Iris pigment epithelial cell (primary cell): ENCODE data around the gene MUC5B.
"Not testable (repeated sequence)": the region's sequence is repeated elsewhere in the genome, so short reads cannot be mapped to it uniquely, and the experiment has no call there.

Experiments
- DNase-seq: peaks from one replicate; pipeline ENCODE4 v3.0.0-alpha.2; 2011; ENCODE audit warnings: low read depth

MUC5B gene

DNA sequence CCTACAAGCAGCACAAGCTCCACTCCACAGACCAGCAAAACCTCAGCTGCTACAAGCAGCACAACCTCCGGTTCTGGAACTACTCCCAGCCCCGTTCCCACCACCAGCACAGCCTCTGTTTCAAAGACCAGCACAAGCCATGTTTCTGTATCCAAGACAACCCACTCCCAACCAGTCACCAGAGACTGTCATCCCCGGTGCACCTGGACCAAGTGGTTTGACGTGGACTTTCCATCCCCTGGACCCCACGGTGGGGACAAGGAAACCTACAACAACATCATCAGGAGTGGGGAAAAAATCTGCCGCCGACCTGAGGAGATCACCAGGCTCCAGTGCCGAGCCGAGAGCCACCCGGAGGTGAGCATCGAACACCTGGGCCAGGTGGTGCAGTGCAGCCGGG lies 33.0 kb upstream of the MUC5B start:
- DNase-seq, result not testable (repeated sequence)

DNA sequence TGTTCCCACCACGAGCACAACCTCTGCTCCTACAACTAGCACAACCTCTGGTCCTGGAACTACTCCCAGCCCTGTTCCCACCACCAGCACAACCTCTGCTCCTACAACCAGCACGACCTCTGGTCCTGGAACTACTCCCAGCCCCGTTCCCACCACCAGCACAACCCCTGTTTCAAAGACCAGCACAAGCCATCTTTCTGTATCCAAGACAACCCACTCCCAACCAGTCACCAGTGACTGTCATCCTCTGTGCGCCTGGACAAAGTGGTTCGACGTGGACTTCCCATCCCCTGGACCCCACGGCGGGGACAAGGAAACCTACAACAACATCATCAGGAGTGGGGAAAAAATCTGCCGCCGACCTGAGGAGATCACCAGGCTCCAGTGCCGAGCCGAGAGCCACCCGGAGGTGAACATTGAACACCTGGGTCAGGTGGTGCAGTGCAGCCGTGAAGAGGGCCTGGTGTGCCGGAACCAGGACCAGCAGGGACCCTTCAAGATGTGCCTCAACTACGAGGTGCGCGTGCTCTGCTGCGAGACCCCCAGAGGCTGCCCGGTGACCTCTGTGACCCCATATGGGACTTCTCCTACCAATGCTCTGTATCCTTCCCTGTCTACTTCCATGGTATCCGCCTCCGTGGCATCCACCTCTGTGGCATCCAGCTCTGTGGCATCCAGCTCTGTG lies 30.9 kb upstream of the MUC5B start:
- not testable (repeated sequence) for DNase-seq

DNA sequence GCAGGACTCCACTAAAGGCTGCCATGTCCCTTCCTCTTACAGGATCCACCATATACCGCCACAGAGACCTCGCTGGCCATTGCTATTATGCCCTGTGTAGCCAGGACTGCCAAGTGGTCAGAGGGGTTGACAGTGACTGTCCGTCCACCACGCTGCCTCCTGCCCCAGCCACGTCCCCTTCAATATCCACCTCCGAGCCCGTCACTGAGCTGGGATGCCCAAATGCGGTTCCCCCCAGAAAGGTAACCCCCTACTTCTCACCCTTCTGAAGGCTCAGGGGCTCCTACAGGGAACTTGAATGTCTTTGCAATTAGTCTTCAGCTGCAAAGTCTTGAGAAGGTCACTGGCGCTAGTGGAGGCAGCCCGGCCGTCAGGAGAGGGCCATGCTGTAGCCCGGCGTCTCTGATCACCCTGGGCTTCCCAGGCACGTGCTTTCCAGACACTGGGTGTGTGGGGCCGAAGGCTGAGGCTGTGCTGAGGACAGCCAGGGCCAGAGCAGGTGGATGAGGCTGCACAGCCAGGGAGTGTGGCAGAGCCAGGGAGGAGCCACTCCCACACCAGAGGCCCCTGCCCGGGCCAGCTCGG lies 30.0 kb upstream of the MUC5B start:
- no peak for DNase-seq

DNA sequence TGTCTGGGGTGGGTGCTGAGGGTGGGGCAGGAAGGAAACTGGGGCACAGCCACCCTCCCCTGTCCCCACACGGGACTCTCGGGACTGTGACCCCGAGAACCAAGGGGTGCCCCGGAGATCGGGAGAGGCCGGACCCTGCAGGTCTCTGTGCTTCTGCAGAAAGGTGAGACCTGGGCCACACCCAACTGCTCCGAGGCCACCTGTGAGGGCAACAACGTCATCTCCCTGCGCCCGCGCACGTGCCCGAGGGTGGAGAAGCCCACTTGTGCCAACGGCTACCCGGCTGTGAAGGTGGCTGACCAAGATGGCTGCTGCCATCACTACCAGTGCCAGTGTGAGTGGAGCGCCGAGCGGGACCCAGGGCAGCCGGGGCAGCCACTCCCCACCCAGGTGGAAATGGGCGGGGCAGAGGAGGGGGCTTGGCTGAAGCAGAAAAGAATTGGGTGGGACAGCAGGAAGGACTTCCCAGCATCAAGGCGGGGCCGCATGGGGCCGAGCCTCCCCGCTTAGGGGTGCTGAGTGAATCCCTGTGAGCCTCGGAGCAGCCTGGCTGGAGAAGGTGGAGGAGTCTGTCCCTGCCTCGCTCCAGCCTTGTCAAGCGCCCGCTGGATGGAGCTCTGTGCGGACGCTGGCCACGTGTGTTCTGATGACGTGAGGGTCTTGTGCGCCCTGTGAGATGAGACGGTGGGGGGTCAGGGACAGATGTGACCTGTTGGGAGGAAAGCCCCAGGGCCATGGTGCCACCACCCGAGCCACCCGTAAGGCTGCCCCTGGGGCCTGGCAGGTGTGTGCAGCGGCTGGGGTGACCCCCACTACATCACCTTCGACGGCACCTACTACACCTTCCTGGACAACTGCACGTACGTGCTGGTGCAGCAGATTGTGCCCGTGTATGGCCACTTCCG lies 29.3 kb upstream of the MUC5B start:
- DNase-seq, result no peak

DNA sequence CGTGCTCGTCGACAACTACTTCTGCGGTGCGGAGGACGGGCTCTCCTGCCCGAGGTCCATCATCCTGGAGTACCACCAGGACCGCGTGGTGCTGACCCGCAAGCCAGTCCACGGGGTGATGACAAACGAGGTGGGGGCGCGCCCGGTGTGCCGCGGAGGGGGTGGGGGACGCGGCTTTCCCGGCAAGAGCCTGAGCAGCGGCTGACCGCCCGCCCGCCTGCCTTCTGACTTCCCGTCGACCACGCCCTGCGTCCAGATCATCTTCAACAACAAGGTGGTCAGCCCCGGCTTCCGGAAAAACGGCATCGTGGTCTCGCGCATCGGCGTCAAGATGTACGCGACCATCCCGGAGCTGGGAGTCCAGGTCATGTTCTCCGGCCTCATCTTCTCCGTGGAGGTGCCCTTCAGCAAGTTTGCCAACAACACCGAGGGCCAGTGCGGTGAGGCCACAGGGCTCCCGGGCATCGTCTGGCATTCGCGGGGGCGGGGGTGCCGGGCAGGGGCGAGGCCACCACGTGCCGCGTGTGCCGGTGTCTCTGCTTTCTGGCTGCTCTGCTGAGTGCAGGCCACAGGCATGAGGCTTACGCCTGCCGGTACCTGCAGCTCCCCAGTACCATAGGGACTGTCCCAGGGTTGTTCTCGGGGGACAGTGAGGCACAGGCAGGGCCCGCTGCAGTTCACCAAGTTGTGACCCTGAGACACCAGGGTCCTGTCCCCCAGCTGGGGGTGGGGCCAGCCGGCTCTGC lies 28.5 kb upstream of the MUC5B start:
- no peak for DNase-seq

DNA sequence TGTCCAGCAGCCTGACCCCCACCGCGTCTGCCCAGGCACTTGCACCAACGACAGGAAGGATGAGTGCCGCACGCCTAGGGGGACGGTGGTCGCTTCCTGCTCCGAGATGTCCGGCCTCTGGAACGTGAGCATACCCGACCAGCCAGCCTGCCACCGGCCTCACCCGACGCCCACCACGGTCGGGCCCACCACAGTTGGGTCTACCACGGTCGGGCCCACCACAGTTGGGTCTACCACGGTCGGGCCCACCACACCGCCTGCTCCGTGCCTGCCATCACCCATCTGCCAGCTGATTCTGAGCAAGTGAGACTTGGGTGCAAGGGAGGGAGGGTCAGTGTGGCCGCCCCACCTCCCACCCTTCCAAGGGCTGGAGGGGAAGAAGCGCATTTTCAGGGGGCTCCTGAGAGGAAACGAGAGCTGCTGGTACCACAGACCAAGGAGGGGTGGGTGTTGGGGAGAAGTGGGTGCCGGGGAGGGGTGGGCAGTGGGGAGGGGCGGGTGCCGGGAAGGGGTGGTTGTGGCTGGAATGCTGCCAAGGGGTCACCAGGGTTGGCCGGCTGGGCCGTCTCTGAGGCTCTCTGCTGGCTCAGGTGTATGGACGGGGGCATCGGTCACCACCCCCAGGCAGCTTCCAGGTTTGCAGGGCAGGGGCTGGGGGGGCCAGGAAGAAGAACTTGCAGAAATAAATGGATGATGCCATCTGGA lies 27.7 kb upstream of the MUC5B start:
- DNase-seq, result no peak

DNA sequence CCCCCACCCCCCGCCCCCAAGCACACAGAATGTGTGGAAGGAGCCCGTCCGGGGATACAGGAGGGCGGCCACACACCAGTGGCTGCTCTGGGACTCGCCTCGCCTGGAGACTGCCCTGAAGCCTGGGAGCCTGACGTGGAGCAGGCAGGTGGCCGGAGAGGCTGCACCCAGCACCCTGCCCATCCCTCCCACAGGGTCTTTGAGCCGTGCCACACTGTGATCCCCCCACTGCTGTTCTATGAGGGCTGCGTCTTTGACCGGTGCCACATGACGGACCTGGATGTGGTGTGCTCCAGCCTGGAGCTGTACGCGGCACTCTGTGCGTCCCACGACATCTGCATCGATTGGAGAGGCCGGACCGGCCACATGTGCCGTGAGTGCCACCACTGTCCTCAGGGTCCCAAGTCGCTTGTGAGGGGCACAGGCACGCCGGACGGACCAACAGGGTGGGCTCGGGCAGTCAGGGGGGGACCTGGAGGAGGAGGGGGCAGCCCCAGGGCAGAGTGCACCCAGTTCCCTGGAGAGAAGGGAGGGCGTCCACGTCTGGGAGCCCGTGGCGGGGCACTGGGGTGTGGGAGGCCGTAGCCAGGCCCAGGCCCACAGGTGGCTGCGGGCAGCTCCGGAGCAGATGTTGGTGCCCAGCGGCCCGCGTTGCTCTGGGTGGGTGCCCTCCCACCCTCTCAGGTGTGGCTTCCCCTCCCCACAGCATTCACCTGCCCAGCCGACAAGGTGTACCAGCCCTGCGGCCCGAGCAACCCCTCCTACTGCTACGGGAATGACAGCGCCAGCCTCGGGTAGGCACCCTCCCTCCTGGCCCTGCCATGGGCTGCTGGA lies 27.0 kb upstream of the MUC5B start:
- DNase-seq, result no peak

DNA sequence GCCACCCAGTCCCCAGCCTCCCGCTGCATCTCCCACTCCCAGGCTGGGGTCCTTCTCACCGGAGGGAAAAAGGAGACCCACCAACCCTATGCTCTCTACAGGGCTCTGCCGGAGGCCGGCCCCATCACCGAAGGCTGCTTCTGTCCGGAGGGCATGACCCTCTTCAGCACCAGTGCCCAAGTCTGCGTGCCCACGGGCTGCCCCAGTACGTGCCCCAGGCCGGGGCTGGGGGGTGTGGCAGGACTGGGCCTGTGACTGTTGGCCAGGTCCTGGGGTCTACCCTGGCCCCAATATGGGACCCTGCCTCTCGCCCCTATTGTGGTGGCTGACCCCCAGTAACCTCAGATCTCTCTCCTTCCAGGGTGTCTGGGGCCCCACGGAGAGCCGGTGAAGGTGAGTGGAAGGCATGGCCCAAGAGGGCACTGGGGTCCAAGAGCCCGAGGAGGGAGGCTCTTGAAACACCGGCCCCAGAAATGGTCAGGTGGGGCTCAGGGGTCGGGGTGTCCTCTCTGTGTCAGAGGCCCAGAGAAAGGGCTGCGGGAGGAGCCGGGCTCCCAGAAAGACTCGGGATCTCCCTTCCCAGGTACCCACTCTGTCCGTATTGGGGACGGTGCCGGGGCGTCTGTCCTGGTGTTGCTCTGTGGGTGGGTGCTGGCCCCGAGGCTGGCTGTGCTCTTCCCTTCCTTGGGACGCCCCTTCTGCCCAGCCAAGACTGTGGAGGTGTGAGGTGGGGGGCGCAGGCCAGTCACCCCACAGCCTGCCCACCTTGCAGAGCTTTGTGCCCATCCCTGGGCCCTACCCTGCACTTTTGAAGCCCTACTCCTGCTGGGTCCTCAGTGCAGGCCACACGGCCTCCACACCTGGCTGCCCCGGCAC lies 26.1 kb upstream of the MUC5B start:
- no peak for DNase-seq

DNA sequence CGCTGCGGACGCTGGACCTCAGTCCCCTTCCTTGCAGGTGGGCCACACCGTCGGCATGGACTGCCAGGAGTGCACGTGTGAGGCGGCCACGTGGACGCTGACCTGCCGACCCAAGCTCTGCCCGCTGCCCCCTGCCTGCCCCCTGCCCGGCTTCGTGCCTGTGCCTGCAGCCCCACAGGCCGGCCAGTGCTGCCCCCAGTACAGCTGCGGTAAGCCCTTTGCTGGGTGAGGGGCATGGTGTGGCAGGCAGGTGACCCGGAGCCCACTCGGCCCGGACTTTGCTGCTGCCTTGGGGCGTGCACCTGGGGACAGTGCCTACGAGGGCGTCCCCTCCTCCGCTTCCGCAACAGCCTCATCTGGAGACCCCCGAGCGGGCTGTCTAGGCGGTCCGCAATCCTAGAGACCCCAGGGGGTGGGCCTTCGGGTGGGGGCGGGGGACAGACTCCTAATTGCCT lies 25.4 kb upstream of the MUC5B start:
- DNase-seq, result no peak

DNA sequence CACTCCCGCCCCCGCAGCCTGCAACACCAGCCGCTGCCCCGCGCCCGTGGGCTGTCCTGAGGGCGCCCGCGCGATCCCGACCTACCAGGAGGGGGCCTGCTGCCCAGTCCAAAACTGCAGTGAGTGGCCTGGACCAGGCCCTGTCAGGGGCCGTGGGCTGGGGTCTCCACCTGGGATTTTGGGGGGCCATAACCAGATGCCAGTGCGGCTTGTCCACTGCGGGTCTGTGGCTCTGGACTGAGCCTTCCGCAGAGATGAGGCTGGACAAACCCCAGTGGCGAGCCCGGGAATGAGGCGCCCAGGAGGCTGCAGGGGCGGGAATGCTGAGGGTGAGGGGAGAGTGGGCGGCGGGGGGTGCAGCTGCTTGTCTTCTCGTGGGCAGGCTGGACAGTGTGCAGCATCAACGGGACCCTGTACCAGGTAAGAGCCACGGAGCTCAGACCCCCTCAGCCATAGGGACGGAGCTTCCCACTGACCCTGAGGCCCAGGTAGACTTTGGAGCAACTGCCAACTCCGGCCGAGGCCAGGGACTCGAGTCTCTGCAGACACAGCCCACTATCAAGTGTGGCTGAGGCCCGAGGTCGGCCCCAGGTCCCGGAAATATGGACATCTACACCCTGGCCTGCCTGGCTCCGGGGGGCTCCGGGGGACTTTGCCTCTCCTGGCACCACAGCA lies 24.8 kb upstream of the MUC5B start:
- no peak for DNase-seq

DNA sequence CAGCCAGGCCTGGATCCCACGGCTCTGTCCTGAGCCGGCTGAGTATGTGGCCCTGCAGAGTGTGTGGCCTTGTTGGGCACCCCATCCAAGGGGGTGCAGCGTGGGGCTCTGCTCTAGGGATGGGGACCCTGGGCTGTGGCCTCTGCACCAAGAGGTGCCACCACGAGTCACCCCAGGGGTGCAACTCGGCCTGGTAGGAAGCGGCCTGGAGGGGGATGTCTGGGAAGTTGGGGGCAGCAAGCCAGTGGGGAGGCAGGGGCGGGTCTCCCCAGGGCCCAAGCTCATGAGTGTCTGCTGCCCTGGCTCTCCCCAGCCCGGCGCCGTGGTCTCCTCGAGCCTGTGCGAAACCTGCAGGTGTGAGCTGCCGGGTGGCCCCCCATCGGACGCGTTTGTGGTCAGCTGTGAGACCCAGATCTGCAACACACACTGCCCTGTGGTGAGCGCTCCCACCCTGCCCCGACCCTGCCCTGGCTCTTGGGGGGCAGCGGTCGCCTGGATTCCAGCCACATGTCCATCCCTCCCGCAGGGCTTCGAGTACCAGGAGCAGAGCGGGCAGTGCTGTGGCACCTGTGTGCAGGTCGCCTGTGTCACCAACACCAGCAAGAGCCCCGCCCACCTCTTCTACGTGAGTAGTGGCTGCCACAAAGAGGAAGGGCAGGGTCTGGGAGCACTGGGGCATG lies 24.2 kb upstream of the MUC5B start:
- no peak for DNase-seq

DNA sequence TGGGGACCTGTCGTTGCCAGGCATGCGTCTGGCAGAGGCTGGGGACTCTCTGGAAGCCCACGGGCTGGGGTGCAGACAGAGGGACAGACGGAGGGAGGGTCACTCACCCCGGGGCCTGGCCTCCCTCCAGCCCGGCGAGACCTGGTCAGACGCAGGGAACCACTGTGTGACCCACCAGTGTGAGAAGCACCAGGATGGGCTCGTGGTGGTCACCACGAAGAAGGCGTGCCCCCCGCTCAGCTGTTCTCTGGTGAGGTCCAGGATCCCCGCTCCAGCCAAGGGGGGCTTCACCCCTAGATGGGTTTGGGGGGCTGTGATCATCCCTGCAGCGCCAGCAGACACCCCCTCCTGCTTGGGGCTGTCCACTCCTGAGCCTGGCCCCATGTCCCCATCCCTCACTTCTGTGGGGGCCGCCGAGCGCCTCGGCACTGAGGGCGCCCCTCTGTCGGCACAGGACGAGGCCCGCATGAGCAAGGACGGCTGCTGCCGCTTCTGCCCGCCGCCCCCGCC lies 23.6 kb upstream of the MUC5B start:
- no peak for DNase-seq

DNA sequence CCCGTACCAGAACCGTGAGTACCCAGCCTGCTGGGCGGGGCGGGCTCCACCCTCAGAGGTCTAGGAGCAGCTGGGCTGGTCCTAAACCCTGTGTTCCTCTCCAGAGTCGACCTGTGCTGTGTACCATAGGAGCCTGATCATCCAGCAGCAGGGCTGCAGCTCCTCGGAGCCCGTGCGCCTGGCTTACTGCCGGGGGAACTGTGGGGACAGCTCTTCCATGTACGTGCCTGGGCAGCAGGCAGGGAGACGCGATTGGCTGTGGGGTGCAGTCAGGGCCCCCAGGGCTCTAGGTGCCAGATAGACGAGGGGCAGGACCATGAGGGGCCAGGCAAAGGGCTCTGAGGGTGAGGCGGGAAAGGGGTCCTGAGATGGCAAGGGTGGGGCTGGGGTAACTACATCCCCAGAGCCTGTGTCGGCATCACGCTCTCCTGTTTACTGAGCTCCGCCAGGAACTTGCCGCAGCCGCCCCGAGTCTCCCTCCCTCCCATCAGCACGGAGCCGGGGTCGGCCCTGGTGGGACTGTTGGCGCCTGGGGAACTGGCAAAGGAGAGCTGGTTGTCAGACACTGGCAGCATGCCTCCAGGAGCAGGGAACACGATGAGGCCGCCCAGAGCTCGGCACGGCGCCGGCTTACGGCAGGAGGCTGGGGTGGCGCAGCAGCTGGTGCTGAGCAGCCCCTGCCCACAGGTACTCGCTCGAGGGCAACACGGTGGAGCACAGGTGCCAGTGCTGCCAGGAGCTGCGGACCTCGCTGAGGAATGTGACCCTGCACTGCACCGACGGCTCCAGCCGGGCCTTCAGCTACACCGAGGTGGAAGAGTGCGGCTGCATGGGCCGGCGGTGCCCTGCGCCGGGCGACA lies 22.9 kb upstream of the MUC5B start:
- DNase-seq, result no peak

DNA sequence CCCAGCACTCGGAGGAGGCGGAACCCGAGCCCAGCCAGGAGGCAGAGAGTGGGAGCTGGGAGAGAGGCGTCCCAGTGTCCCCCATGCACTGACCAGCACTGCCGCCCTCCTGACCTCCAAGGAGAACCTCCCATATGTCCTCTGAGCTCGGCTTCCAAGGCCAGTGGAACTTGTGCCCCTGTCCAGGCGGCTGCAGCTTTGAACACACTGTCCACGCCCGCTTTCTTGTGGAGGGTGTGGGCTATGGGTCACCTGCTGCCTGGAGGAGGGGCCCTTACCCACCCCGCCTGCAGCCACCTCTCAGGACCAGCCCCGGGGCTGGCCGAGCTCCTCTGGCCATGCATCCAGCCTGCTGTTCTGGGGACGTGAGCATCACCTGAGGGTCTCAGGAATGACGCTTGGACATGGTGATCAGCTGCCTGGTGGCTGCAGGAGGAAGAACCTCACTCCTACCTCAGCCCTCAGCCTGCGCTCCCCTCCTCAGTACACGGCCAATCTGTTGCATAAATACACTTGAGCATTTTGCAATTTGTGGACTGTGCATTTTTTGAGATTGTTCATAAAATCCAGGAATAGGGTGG lies 22.2 kb upstream of the MUC5B start:
- no peak for DNase-seq

DNA sequence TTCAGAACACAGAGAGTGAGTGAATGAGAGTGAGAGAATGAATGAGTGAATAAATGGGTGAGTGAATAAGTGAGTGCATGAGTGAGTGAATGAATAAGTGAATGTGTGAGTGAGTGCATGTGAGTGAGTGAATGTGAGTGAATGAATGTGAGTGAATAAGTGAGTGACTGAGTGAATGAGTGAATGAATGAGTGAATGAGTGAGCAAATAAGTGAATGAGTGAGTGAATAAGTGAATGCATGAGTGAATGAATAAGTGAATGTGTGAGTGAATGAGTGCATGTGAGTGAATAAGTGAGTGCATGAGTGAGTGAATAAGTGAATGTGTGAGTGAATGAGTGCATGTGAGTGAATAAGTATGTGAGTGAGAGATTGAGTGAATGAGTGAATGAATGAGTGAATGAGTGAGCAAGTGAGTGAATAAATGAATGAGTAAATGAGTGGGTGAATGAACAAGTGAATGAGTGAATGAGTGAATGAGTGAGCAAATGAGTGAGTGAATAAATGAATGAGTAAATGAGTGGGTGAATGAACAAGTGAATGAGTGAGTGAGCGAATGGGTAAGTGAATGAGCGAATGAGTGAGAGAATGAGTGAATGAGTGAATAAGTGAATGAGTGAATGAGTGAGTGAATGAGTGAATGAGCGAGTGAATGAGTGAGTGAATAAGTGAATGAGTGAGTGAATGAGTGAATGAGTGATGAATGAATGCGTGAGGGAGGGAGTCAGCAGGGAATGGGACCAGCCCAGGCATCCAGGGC lies 21.3 kb upstream of the MUC5B start:
- DNase-seq, result no peak

DNA sequence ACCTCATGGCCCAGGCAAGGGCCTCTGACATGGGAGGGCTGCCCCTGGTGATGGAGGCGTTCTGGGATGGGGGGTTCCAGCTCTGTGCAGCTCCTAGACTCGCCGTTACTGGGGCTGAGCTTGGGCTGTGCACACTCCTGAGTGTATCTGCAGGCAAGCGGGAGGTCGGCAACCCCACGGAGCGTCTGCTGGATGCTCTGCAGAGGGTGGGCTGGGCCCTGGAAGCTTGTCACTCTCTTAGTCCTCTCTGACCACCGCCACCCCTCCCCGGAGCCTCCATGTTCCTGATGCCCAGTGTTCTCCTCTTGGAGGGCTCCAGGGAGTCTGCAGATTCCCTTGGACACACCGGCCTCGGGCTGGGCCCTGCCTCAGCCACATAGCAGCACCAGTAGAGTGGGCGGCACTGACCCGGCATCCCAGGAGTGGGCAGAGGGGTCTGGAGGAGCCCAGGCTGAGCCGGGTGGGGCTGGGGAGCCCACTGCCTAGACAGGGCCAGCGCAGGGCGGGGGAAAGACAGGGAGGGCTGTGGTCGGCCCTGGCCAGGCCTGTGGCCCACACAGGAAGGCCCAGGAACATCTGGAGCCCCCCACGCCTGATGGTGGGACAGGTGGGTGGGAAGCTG lies 20.6 kb upstream of the MUC5B start:
- DNase-seq, result no peak
